H9 (cell line): ENCODE data around the gene EEF1AKMT3. TPM values are rescaled to one million over a fixed set of nuclear protein-coding genes. Genes with fewer than 3 reads are reported as not detected.

Experiments used
- DNase-seq: peaks from one replicate; pipeline ENCODE4 v3.0.0-alpha.2; 2017
- H2AFZ ChIP-seq: one replicate; pipeline ENCODE4 v1.6.1; 2013; ENCODE audit warnings: mild to moderate bottlenecking, low read length, control low read depth, moderate library complexity
- H2AK5ac ChIP-seq: 2 replicates; pipeline ENCODE4 v1.6.1; 2013; ENCODE audit warnings: low read length, control low read depth, mixed read lengths; ENCODE audit not compliant: insufficient read length
- H2BK120ac ChIP-seq: one replicate; pipeline ENCODE4 v1.6.1; 2013; ENCODE audit warnings: low read depth, mild to moderate bottlenecking, low read length, control low read depth, inconsistent platforms; ENCODE audit not compliant: poor library complexity, severe bottlenecking
- H2BK12ac ChIP-seq: 2 replicates; pipeline ENCODE4 v1.6.1; 2013; ENCODE audit warnings: low read length, control low read depth, mixed read lengths, low read depth; ENCODE audit not compliant: insufficient read length
- H2BK15ac ChIP-seq: 2 replicates; pipeline ENCODE4 v1.6.1; 2013; ENCODE audit warnings: low read depth, low read length, control low read depth
- H2BK20ac ChIP-seq: one replicate; pipeline ENCODE4 v1.6.1; 2013; ENCODE audit warnings: low read depth, mild to moderate bottlenecking, low read length, control low read depth, inconsistent platforms; ENCODE audit not compliant: poor library complexity, severe bottlenecking
- H2BK5ac ChIP-seq: 2 replicates; pipeline ENCODE4 v1.6.1; 2013; ENCODE audit warnings: low read length, control low read depth, mixed read lengths; ENCODE audit not compliant: insufficient read length
- H3K14ac ChIP-seq: 2 replicates; pipeline ENCODE4 v1.6.1; 2013; ENCODE audit warnings: low read length, control low read depth; ENCODE audit not compliant: insufficient read depth
- H3K18ac ChIP-seq: 2 replicates; pipeline ENCODE4 v1.6.1; 2013; ENCODE audit warnings: low read depth, mild to moderate bottlenecking, mixed read lengths, low read length, control low read depth; ENCODE audit not compliant: insufficient read length
- H3K23ac ChIP-seq: 2 replicates; pipeline ENCODE4 v1.6.1; 2013; ENCODE audit warnings: low read length, control low read depth, mixed read lengths, low read depth; ENCODE audit not compliant: insufficient read length
- H3K23me2 ChIP-seq: 2 replicates; pipeline ENCODE4 v1.6.1; 2013; ENCODE audit warnings: low read depth, mild to moderate bottlenecking, mixed read lengths, low read length, control low read depth; ENCODE audit not compliant: insufficient read length, poor library complexity, severe bottlenecking
- H3K27ac ChIP-seq: 2 replicates; pipeline ENCODE4 v1.5.1; 2013; ENCODE audit warnings: low read length, control low read depth, mixed read lengths, low read depth; ENCODE audit not compliant: insufficient read length
- H3K27me3 ChIP-seq: 2 replicates; pipeline ENCODE4 v1.6.1; 2013; ENCODE audit warnings: low read length, control low read depth, inconsistent platforms; ENCODE audit not compliant: insufficient read depth
- H3K4ac ChIP-seq: 2 replicates; pipeline ENCODE4 v1.6.1; 2013; ENCODE audit warnings: low read depth, mild to moderate bottlenecking, control low read depth, inconsistent platforms, low read length, moderate library complexity
- H3K4me1 ChIP-seq: 2 replicates; pipeline ENCODE4 v1.6.1; 2013; ENCODE audit warnings: low read length, control low read depth, inconsistent platforms; ENCODE audit not compliant: insufficient read depth
- H3K4me2 ChIP-seq: 2 replicates; pipeline ENCODE4 v1.6.1; 2013; ENCODE audit warnings: low read length, control low read depth, mixed read lengths; ENCODE audit not compliant: insufficient read length, insufficient read depth
- H3K56ac ChIP-seq: 2 replicates; pipeline ENCODE4 v1.6.1; 2013; ENCODE audit warnings: low read depth, mild to moderate bottlenecking, mixed read lengths, low read length, control low read depth; ENCODE audit not compliant: insufficient read length
- H3K79me1 ChIP-seq: 2 replicates; pipeline ENCODE4 v1.6.1; 2013; ENCODE audit warnings: low read depth, mild to moderate bottlenecking, moderate library complexity, low read length, control low read depth, inconsistent platforms; ENCODE audit not compliant: insufficient read depth, poor library complexity, severe bottlenecking
- H3K79me2 ChIP-seq: 2 replicates; pipeline ENCODE4 v1.6.1; 2013; ENCODE audit warnings: low read length, control low read depth, inconsistent platforms; ENCODE audit not compliant: insufficient read depth
- H3K9ac ChIP-seq: 2 replicates; pipeline ENCODE4 v1.6.1; 2013; ENCODE audit warnings: low read length, control low read depth, mixed read lengths; ENCODE audit not compliant: insufficient read length; ENCODE audit errors: extremely low read depth
- H3K9me3 ChIP-seq: one replicate; pipeline ENCODE4 v1.6.1; 2013; ENCODE audit warnings: low read depth, low read length, inconsistent platforms; ENCODE audit not compliant: control insufficient read depth
- H3T11ph ChIP-seq: one replicate; pipeline ENCODE4 v1.6.1; 2013; ENCODE audit warnings: mild to moderate bottlenecking, low read length, control low read depth, inconsistent platforms
- H4K20me1 ChIP-seq: one replicate; pipeline ENCODE4 v1.6.1; 2013; ENCODE audit not compliant: control insufficient read depth, insufficient read length, insufficient read depth
- H4K5ac ChIP-seq: 2 replicates; pipeline ENCODE4 v1.6.1; 2013; ENCODE audit warnings: low read depth, mild to moderate bottlenecking, mixed read lengths, low read length, control low read depth; ENCODE audit not compliant: insufficient read length
- H4K8ac ChIP-seq: replicated peaks from 2 replicates; pipeline ENCODE4 v1.6.1; 2013; ENCODE audit warnings: low read length, control low read depth, mixed read lengths, low read depth; ENCODE audit not compliant: insufficient read length
- H4K91ac ChIP-seq: 2 replicates; pipeline ENCODE4 v1.6.1; 2013; ENCODE audit warnings: low read depth, mild to moderate bottlenecking, moderate library complexity, mixed read lengths, low read length, control low read depth; ENCODE audit not compliant: insufficient read length
- H3K27ac Mint-ChIP-seq, 3 experiments: 2 replicates in 2 of 3; 3 replicates in 1 of 3; pipeline ENCODE4 v1.8.0; 2020 to 2021; ENCODE audit warnings: mixed read lengths in 3 of 3, mild to moderate bottlenecking in 1 of 3, moderate library complexity in 1 of 3
- H3K27me3 Mint-ChIP-seq: 2 replicates; pipeline ENCODE4 v1.8.0; 2021; ENCODE audit warnings: low read depth, mild to moderate bottlenecking, moderate library complexity, mixed read lengths
- H3K36me3 Mint-ChIP-seq, 3 experiments: 2 replicates in 2 of 3; 3 replicates in 1 of 3; pipeline ENCODE4 v1.8.0; 2020 to 2021; ENCODE audit warnings: low read depth in 3 of 3, mixed read lengths in 3 of 3; ENCODE audit not compliant: insufficient read depth in 1 of 3
- H3K4me1 Mint-ChIP-seq, 2 experiments: 2 replicates each; pipeline ENCODE4 v1.8.0; 2020; ENCODE audit warnings: mixed read lengths in 2 of 2
- H3K4me3 Mint-ChIP-seq, 2 experiments: 2 replicates in 1 of 2; 3 replicates in 1 of 2; pipeline ENCODE4 v1.8.0; 2020 to 2021; ENCODE audit warnings: mild to moderate bottlenecking in 2 of 2, mixed read lengths in 2 of 2, moderate library complexity in 1 of 2
- H3K9me3 Mint-ChIP-seq, 2 experiments: 2 replicates in 1 of 2; 3 replicates in 1 of 2; pipeline ENCODE4 v1.8.0; 2020; ENCODE audit warnings: mild to moderate bottlenecking in 2 of 2, mixed read lengths in 2 of 2, moderate library complexity in 1 of 2
- WGBS: extraction: QIAGEN DNeasy Blood & Tissue Kit; methylation state at CpG from one replicate; pipeline ENCODE4 v1.1.7; 2013; ENCODE audit warnings: missing lambda C conversion rate, low lambda C conversion rate, mixed read lengths; ENCODE audit not compliant: insufficient read length; ENCODE audit errors: extremely low coverage; 5-methylcytosine and 5-hydroxymethylcytosine counted together
- total RNA-seq: library from RNA; stranded (reverse); gene quantifications from 2 replicates; pipeline ENCODE4 v1.2.1, GENCODE V29; 2021
- TF ChIP-seq, protein P1 (sequence below): fragments of 200-600 bp; sonication (generic); conservative IDR thresholded peaks from 3 replicates; pipeline ENCODE4 v1.8.0; 2021; ENCODE audit warnings: antibody characterized with exemption, mild to moderate bottlenecking

EEF1AKMT3 gene
- total RNA-seq, 1 experiment from 2014 or later: 2.9 TPM

DNA sequence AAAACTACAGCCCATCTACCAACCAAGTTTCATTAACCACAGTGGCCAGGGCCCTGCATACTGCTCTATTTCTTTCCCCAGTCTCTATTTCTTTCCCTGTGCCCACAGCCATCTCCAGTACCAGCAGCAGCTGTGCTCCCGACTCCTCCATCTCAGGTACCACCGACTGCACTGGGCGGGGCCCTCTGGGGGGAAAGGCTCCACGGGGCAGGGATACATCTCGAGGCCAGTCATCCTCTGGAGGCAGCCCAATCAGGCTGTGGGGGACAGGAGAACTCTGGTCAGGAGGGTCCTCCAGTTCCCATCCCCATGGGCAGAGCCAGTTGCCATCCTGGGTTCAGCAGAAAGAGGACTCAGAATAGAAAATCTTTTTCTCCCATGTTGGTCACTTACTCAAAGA is 23.4 kb upstream of the EEF1AKMT3 start:
- WGBS: no CpG with 5 or more reads among the region's 5 CpGs
- H3K36me3 Mint-ChIP-seq: peaks cover 33 to 62% (median 55%) of the 10 kb centered on the region in 3 experiments
- Histone ChIP-seq H3K9ac (no peak overlapping the region), H3K23ac (no peak overlapping the region), H3K4ac (no peak overlapping the region), H2AK5ac (no peak overlapping the region), H3K4me1 (peaks cover 7% of the 10 kb centered on the region; the same call in 1 of the 2 replicates), H3K14ac (no peak overlapping the region), H3K27me3 (no peaks in the 10 kb centered on the region; the same call in 1 of the 2 replicates), H2AFZ (no peak overlapping the region), H3K27ac (no peak overlapping the region), H3K56ac (no peak overlapping the region), H3K9me3 (no peaks in the 10 kb centered on the region), H2BK12ac (no peak overlapping the region), H3K79me2 (peaks cover 13% of the 10 kb centered on the region; the same call in 1 of the 2 replicates), H3K23me2 (peaks cover 13% of the 10 kb centered on the region), H3T11ph (no peak overlapping the region), H2BK5ac (no peak overlapping the region), H2BK15ac (no peak overlapping the region), H2BK20ac (no peak overlapping the region), H4K8ac (no peak overlapping the region), H4K5ac (no peak overlapping the region), H4K20me1 (no peaks in the 10 kb centered on the region), H3K18ac (no peak overlapping the region), H3K4me2 (no peak overlapping the region), H4K91ac (no peak overlapping the region), H3K79me1 (no peaks in the 10 kb centered on the region), H2BK120ac (no peak overlapping the region)
- H3K4me1 Mint-ChIP-seq: peaks cover 36% of the 10 kb centered on the region in 2 experiments
- H3K9me3 Mint-ChIP-seq: no peaks in the 10 kb centered on the region; a peak in 2 of 5 replicates
- peaks cover 4% of the 10 kb centered on the region for H3K27me3 Mint-ChIP-seq
- TF ChIP-seq, protein P1, sequence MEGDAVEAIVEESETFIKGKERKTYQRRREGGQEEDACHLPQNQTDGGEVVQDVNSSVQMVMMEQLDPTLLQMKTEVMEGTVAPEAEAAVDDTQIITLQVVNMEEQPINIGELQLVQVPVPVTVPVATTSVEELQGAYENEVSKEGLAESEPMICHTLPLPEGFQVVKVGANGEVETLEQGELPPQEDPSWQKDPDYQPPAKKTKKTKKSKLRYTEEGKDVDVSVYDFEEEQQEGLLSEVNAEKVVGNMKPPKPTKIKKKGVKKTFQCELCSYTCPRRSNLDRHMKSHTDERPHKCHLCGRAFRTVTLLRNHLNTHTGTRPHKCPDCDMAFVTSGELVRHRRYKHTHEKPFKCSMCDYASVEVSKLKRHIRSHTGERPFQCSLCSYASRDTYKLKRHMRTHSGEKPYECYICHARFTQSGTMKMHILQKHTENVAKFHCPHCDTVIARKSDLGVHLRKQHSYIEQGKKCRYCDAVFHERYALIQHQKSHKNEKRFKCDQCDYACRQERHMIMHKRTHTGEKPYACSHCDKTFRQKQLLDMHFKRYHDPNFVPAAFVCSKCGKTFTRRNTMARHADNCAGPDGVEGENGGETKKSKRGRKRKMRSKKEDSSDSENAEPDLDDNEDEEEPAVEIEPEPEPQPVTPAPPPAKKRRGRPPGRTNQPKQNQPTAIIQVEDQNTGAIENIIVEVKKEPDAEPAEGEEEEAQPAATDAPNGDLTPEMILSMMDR: no peak
- no peak for DNase-seq
- no peak overlapping the region for H3K4me3 Mint-ChIP-seq
- peak overlapping the region in 1 of 3 experiments; percentile 85; a peak in 1 of 7 replicates for H3K27ac Mint-ChIP-seq
